ENCODE measurements around the gene FOSL1.
A peak's percentile ranks its signal among the peaks of the same experiment; 100 is the strongest.

The FOSL1 gene

GRCh38 chr11:65862941-65863888 is 37.0 kb downstream of the FOSL1 start:
- Mint-ChIP-seq H3K4me1 (peaks cover 22% of the 10 kb centered on the region), H3K4me3 (no peak overlapping the region), H3K27me3 (no peaks in the 10 kb centered on the region), H3K9me3 (no peaks in the 10 kb centered on the region), H3K27ac (peak overlapping the region; percentile 65), H3K36me3 (peaks cover 24% of the 10 kb centered on the region)
- no peak for ATAC-seq (ENCODE audit: low read depth)
- no peak for DNase-seq (ENCODE audit: low spot score in 2 of 2)

DNA sequence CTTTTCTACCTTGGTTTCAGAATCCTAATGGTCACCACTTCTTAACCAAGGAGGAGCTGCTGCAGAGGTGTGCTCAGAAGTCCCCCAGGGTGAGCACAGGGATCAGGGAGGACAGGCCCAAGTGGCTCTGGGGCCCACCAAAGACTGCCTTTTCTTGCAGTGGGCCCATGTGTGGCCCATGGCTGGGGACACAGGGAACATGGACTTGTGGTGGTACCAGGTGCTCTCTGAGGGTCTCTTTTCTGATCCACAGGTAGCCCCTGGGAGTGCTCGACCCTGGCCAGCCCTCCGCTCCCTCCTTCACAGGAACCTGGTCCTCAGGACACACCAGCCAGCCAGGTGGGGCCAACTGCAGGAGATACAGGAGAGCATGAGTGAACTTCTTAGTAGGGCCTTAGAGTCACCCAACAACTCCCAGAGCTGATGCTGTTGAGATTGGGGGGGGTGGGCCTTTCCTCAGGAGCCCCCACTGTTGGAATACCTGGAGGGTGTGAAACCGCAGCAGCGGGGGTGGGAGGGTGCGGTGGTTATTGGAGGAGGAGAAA is 37.9 kb downstream of the FOSL1 start:
- Mint-ChIP-seq H3K9me3 (no peaks in the 10 kb centered on the region), H3K4me3 (no peak overlapping the region), H3K27ac (peak overlapping the region; percentile 65), H3K4me1 (peaks cover 20% of the 10 kb centered on the region), H3K36me3 (peaks cover 24% of the 10 kb centered on the region), H3K27me3 (no peaks in the 10 kb centered on the region)
- DNase-seq (ENCODE audit: low spot score in 2 of 2) (no peak), ATAC-seq (ENCODE audit: low read depth) (no peak)

GRCh38 chr11:65861533-65862183 is 38.5 kb downstream of the FOSL1 start:
- Mint-ChIP-seq H3K36me3 (peaks cover 21% of the 10 kb centered on the region), H3K27me3 (no peaks in the 10 kb centered on the region), H3K4me1 (peaks cover 20% of the 10 kb centered on the region), H3K9me3 (no peaks in the 10 kb centered on the region), H3K4me3 (peak overlapping the region; percentile 95), H3K27ac (no peak overlapping the region)
- ATAC-seq (ENCODE audit: low read depth) (no peak), DNase-seq (ENCODE audit: low spot score in 2 of 2) (no peak)

- no peaks in the 10 kb centered on the region for H3K9me3 Mint-ChIP-seq
- peak overlapping the region; percentile 88 for H3K27ac Mint-ChIP-seq
- no peak for ATAC-seq (ENCODE audit: low read depth)
- H3K4me3 Mint-ChIP-seq = peak overlapping the region; percentile 95
- no peaks in the 10 kb centered on the region for H3K27me3 Mint-ChIP-seq
- peaks cover 20% of the 10 kb centered on the region for H3K36me3 Mint-ChIP-seq
- peaks cover 25% of the 10 kb centered on the region for H3K4me1 Mint-ChIP-seq
- no peak for DNase-seq (ENCODE audit: low spot score in 2 of 2)
Measured at GRCh38 chr11:65861165-65861505, 39.1 kb downstream of the FOSL1 start.

GRCh38 chr11:65860278-65861164 is 39.7 kb downstream of the FOSL1 start, which contains the start of gene MUS81:
TSS of gene MUS81 (plus strand) at chr11:65860433. CDS start at chr11:65860754, 321 bp downstream.
- Mint-ChIP-seq H3K9me3 (no peaks in the 10 kb centered on the region), H3K4me1 (peaks cover 28% of the 10 kb centered on the region), H3K27me3 (no peaks in the 10 kb centered on the region), H3K36me3 (peaks cover 20% of the 10 kb centered on the region), H3K27ac (peak within 1 kb of the TSS; percentile 88), H3K4me3 (peak within 1 kb of the TSS; percentile 95)
- peak; percentile 96 to 97 for DNase-seq (ENCODE audit: low spot score in 2 of 2)
- peak; percentile 49 for ATAC-seq (ENCODE audit: low read depth)

GRCh38 chr11:65859812-65860277 is 40.3 kb downstream of the FOSL1 start:
- peak overlapping the region; percentile 88 for H3K27ac Mint-ChIP-seq
- H3K27me3 Mint-ChIP-seq = no peaks in the 10 kb centered on the region
- H3K9me3 Mint-ChIP-seq = no peaks in the 10 kb centered on the region
- ATAC-seq (ENCODE audit: low read depth) (no peak), DNase-seq (ENCODE audit: low spot score in 2 of 2) (no peak)
- H3K4me3 Mint-ChIP-seq = peak overlapping the region; percentile 95
- peaks cover 18% of the 10 kb centered on the region for H3K36me3 Mint-ChIP-seq
- H3K4me1 Mint-ChIP-seq = peaks cover 29% of the 10 kb centered on the region

DNA sequence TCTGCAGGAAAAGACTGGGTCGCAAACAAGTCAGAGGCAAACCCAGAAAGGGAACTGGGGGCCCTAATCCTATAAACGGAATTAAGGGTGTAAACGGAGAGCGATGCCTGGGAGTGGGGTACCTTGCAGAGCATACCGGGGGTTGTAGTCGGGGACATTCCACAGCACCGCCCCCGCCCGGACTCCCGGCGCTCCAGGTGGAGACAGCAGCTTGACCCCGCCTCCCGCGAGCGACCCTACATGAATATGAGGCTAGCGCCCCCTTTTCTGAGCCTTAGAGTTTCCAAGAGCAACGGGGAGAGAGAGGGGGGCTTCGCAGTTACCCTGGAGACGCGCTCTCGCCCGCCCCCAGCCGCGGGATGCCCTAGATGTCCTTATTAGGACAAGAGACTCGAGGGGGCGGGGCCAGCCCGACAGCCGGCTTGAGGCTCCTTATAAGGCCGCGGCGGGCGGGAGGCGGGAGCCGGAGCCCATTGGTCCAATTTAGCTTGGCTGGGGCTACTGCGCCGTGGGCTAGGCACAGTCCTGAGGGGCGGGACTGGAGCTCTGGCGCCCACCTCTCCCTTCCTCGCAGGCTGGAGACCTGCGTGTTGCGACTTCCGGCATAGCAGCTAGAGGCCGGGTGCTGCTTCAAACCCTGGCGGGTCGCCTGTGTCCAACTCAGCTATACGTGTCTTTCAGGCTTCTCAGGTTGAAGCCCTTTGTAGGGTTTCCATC is 40.9 kb downstream of the FOSL1 start:
- Mint-ChIP-seq H3K4me1 (peaks cover 35% of the 10 kb centered on the region), H3K4me3 (peak overlapping the region; percentile 95), H3K27me3 (no peaks in the 10 kb centered on the region), H3K9me3 (no peaks in the 10 kb centered on the region), H3K27ac (peak overlapping the region; percentile 88), H3K36me3 (peaks cover 22% of the 10 kb centered on the region)
- DNase-seq (ENCODE audit: low spot score in 2 of 2) (peak; percentile 80 to 90), ATAC-seq (ENCODE audit: low read depth) (peak; percentile 51)

DNA sequence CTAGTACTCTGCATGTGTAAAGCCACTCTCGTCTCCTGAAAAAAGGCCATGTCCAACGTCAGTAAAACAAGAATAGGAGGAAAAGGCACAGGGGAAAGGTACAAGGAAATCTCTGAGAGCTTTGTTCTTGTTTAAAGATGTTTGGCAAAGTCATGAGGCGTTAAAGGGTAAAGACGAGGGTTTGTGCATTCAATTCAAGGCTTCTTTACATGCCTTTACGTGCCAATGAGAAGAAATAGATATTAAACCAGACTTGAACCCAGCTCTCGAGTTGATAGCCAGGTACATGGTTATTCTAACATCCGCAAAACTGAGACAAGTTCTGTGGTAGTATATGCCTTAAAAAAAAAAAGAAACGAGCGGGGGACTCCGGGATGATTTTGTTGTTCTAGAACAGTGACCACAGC is 41.5 kb downstream of the FOSL1 start:
- peaks cover 37% of the 10 kb centered on the region for H3K4me1 Mint-ChIP-seq
- H3K36me3 Mint-ChIP-seq = peaks cover 21% of the 10 kb centered on the region
- H3K4me3 Mint-ChIP-seq = peak overlapping the region; percentile 95
- H3K9me3 Mint-ChIP-seq = no peaks in the 10 kb centered on the region
- no peak for DNase-seq (ENCODE audit: low spot score in 2 of 2)
- H3K27ac Mint-ChIP-seq = peak overlapping the region; percentile 88
- ATAC-seq (ENCODE audit: low read depth) = no peak
- H3K27me3 Mint-ChIP-seq = no peaks in the 10 kb centered on the region

- DNase-seq (ENCODE audit: low spot score in 2 of 2) (peak; percentile 88 to 95), ATAC-seq (ENCODE audit: low read depth) (peak; percentile 66)
- Mint-ChIP-seq H3K4me1 (peaks cover 42% of the 10 kb centered on the region), H3K36me3 (peaks cover 21% of the 10 kb centered on the region), H3K27ac (peak within 1 kb of the TSS; percentile 91), H3K9me3 (no peaks in the 10 kb centered on the region), H3K27me3 (no peaks in the 10 kb centered on the region), H3K4me3 (peak within 1 kb of the TSS; percentile 95)
Measured at GRCh38 chr11:65857853-65858680, 42.1 kb downstream of the FOSL1 start, which contains the start of gene CFL1. TSS of gene CFL1 (minus strand) at chr11:65858180. CDS start at chr11:65858099, 81 bp downstream.

GRCh38 chr11:65857500-65857852 is 42.7 kb downstream of the FOSL1 start:
- H3K27ac Mint-ChIP-seq = peak overlapping the region; percentile 91
- ATAC-seq (ENCODE audit: low read depth) (peak; percentile 5), DNase-seq (ENCODE audit: low spot score in 2 of 2) (peak in 1 of 2 donors; percentile 68)
- H3K36me3 Mint-ChIP-seq = peaks cover 16% of the 10 kb centered on the region
- peaks cover 36% of the 10 kb centered on the region for H3K4me1 Mint-ChIP-seq
- peak overlapping the region; percentile 89 for H3K4me3 Mint-ChIP-seq
- no peaks in the 10 kb centered on the region for H3K27me3 Mint-ChIP-seq
- H3K9me3 Mint-ChIP-seq = no peaks in the 10 kb centered on the region

- peak; percentile 63 to 81 for DNase-seq (ENCODE audit: low spot score in 2 of 2)
- Mint-ChIP-seq H3K36me3 (peaks cover 19% of the 10 kb centered on the region), H3K4me3 (peak overlapping the region; percentile 89), H3K4me1 (peaks cover 40% of the 10 kb centered on the region), H3K27ac (peak overlapping the region; percentile 91), H3K9me3 (no peaks in the 10 kb centered on the region), H3K27me3 (no peaks in the 10 kb centered on the region)
- peak; percentile 23 for ATAC-seq (ENCODE audit: low read depth)
Measured at GRCh38 chr11:65856689-65857499, 43.3 kb downstream of the FOSL1 start.
